Prostate gland (tissue), 2 donors: ENCODE results near the gene GTPBP1. TPM values are rescaled to one million over a fixed set of nuclear protein-coding genes. Genes with fewer than 3 reads are reported as not detected.

Experiments
- DNase-seq: peaks from one replicate; pipeline ENCODE4 v3.0.0-alpha.2; 2019; ENCODE audit warnings: low spot score
- H3K27ac ChIP-seq, 2 donors: fragments of 200-600 bp; sonication (generic); 2 replicates each; pipeline ENCODE4 v1.5.1; 2017 to 2019
- H3K27me3 ChIP-seq: fragments of 200-600 bp; sonication (generic); replicated peaks from 2 replicates; pipeline ENCODE4 v1.5.1; 2019; ENCODE audit not compliant: insufficient read depth
- H3K36me3 ChIP-seq, 2 donors: fragments of 200-600 bp; sonication (generic); 1 replicate in 1 of 2; 2 replicates in 1 of 2; pipeline versions ENCODE4 v1.5.1 to v1.8.1; 2017 to 2019
- H3K4me1 ChIP-seq: fragments of 200-600 bp; sonication (generic); replicated peaks from 2 replicates; pipeline ENCODE4 v1.5.1; 2019
- H3K4me3 ChIP-seq, 2 donors: fragments of 200-600 bp; sonication (generic); 2 replicates each; pipeline ENCODE4 v1.5.1; 2017 to 2019
- H3K9me3 ChIP-seq: fragments of 200-600 bp; sonication (generic); 2 replicates; pipeline ENCODE4 v1.5.1; 2017
- CTCF ChIP-seq, 4 experiments: fragments of 200-600 bp in 2 of 4; fragments of 450-650 bp in 2 of 4; sonication (generic) in 2 of 4; IDR thresholded peaks; 1 replicate in 3 of 4; 2 replicates in 1 of 4; pipeline ENCODE4 v1.5.1; 2016 to 2019; ENCODE audit warnings: antibody characterized with exemption in 4 of 4, mild to moderate bottlenecking in 2 of 4, moderate library complexity in 2 of 4
- POLR2A ChIP-seq: fragments of 450-650 bp; IDR thresholded peaks from one replicate; pipeline ENCODE4 v1.6.1; 2016; ENCODE audit warnings: antibody characterized with exemption, mild to moderate bottlenecking
- POLR2AphosphoS5 ChIP-seq: sonication (generic); formaldehyde crosslinking; IDR thresholded peaks from one replicate; pipeline ENCODE4 v1.6.1; 2017; ENCODE audit warnings: antibody characterized with exemption
- WGBS: methylation state at CpG from one replicate; pipeline ENCODE4 v1.1.5; 2018; 5-methylcytosine and 5-hydroxymethylcytosine counted together
- intact Hi-C: fragments of 100-400 bp; cut with DNase I; formaldehyde crosslinking; loops from one replicate; pipeline ENCODE4 v1.14.2; 2022
- total RNA-seq, 2 donors: library from RNA; depleted of rRNA; stranded (reverse); fragments of >200 nt; gene quantifications; one replicate each; pipeline ENCODE4 v1.1.0, GENCODE V29; 2016

GTPBP1 gene
- total RNA-seq = 10 to 100 TPM; 61.9 to 74.5 TPM

GRCh38 chr22:38705235-38706100 lies at the start of gene GTPBP1:
Gene GTPBP1 (plus strand): TSS chr22:38705944. CDS start chr22:38705956, 12 bp downstream.
- Histone ChIP-seq H3K27ac (peak within 1 kb of the TSS; percentile 98 to 99), H3K4me3 (peak within 1 kb of the TSS; percentile 97 to 99), H3K27me3 (no peaks in the 10 kb centered on the region), H3K36me3 (no peaks in the 10 kb centered on the region), H3K4me1 (peaks cover 11% of the 10 kb centered on the region), H3K9me3 (no peaks in the 10 kb centered on the region)
- TF ChIP-seq POLR2A (peak; percentile 100), POLR2AphosphoS5 (peak; percentile 100), CTCF (IDR thresholded peaks at IDR 0.05) (peak in 1 of 4 experiments; percentile 41)
- under 1% methylated on average over 55 of the region's 55 CpGs for WGBS
- intact Hi-C loops = loop anchor here (2.0 to 10.0 kb wide), 2 partner anchors 49 to 201 kb away; partner anchors contain the start of genes DDX17 and SUN2
- peak; percentile 100 for DNase-seq

DNA sequence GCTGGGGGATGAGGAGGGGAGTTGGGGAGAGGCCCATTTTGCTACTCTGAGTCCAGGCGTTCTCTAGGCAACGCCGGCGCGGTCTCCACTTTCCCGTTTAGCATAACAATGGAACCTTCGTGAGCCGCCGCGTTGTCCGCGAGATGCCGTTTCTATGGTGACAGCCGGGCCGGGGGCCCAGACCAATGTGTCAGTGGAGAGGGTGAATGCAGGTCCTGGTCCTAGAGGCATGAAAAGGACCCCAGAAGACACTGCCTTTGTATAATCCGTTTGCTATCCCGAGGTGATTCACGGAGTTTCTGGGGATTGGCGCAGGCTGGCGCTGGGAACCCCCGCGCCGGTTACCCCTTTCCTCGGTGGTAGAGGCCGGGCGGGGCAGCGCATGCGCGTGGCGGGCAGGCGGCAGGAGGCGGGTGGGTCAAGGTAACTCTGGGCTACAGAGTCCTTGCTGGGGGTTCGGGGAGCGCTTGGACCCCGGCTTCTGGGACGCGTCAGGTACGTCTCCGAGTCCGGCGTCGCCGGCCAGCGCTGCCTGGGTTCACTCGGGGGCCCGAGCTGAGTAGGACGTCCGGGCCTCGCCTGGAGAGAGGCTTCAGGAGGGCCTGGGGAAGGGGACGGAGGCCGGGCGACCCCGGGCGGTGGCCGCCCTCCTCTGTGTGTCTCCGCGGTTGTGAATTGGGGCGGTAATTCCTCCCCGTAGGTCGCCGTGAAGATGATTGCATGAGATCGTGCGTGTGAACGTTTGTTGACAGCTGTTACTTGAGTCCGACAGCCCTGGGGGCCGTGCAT lies 49.3 kb upstream of the GTPBP1 start, which contains the start of the genes CBY1 and FAM227A:
Gene CBY1, plus strand, starts transcription at position 383 of the 789 bp plus-strand sequence. CDS start 11,417 bp downstream, outside the sequence.
Gene FAM227A, minus strand, starts transcription at position 137 of the 789 bp plus-strand sequence. CDS start 6,224 bp downstream, outside the sequence.
- peak; percentile 67 for TF ChIP-seq POLR2A
- TF ChIP-seq POLR2AphosphoS5 = peak; percentile 88
- no peak for TF ChIP-seq CTCF (IDR thresholded peaks at IDR 0.05)
- H3K27ac ChIP-seq = peak within 1 kb of the TSS; percentile 91 to 93
- WGBS = 2% methylated on average over 57 of the region's 66 CpGs
- no peaks in the 10 kb centered on the region for H3K27me3 ChIP-seq
- peak within 1 kb of the TSS; percentile 56 to 96 for H3K4me3 ChIP-seq
- intact Hi-C loops = no loop called here
- H3K9me3 ChIP-seq = no peaks in the 10 kb centered on the region
- H3K4me1 ChIP-seq = peaks cover 7% of the 10 kb centered on the region
- DNase-seq = peak; percentile 81
- no peaks in the 10 kb centered on the region for H3K36me3 ChIP-seq

DNA sequence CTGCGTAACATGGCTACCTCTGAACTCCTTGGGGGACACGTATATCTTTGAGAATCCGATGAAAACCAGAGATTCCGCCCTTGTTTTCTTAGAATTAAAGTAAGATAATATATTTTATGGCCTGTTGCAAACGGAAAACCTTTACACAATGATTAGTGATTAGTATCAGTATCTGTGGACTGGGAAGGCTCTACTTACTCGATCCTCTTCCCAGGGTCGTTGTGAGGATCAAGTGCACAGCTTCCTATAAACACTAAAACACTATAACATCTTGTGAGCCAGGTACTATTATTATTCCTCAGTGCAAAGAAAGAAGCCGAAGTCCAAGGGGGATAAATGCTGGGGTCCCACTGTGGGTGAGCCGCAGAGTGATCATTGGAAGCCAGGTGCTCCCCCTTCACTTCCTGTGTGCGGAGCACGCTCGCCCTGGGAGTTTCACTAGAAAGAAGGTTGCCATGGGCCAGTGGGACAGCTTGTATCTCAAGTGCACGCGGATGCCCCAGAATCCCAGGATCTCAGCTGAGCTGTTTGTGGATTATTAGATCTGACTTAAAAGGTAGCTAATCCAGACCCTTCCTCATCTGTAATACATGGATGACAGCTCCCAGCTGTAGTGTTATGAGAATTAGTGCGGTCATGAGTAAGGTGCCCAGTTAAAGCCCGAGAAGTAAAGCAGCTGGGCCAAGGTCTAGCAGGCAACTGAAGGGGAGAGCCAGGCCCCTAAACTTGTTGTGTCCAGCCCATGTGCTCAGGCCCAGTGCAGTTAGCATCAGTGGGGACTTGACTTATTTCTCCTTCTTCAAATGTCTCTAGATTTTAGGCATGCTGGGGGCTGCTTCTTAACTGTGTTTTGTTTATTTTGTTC lies 48.5 kb upstream of the GTPBP1 start:
- no peaks in the 10 kb centered on the region for H3K27me3 ChIP-seq
- H3K9me3 ChIP-seq = no peaks in the 10 kb centered on the region
- H3K27ac ChIP-seq = peak overlapping the region; percentile 91 to 93
- DNase-seq = no peak
- peaks cover 7% of the 10 kb centered on the region for H3K4me1 ChIP-seq
- H3K4me3 ChIP-seq = peak overlapping the region; percentile 56 to 96
- intact Hi-C loops = no loop called here
- TF ChIP-seq CTCF (IDR thresholded peaks at IDR 0.05) (no peak), POLR2A (no peak), POLR2AphosphoS5 (no peak)
- no peaks in the 10 kb centered on the region for H3K36me3 ChIP-seq
- 8% methylated on average over 16 of the region's 16 CpGs for WGBS

DNA sequence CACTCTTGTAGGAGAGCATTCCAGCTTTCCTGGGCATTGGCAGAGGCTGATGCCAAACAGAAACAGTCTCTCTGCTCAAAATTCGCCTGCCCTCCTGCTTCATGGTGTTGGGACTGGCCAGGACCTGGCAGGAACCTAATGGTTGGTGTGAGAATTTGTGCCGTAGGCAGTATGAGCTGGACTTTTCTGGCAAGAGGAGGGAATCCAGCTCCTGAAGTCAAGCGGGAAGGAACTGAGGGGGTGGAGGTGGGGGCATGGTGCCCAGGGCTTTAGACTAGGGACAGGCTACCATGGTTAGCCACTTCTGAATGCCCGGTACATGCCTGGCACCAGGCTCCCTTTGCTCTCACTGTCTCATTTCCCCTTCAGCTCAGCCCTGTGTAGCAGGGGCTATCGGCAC lies 30.9 kb upstream of the GTPBP1 start:
- H3K4me1 ChIP-seq = no peaks in the 10 kb centered on the region
- H3K27me3 ChIP-seq = no peaks in the 10 kb centered on the region
- peaks cover 0 to 11% of the 10 kb centered on the region in 2 donors for H3K36me3 ChIP-seq
- no peak overlapping the region for H3K27ac ChIP-seq
- H3K4me3 ChIP-seq = no peak overlapping the region
- no peak for TF ChIP-seq POLR2AphosphoS5
- no peak for TF ChIP-seq CTCF (IDR thresholded peaks at IDR 0.05)
- TF ChIP-seq POLR2A = no peak
- WGBS = 71% methylated on average over 5 of the region's 5 CpGs
- no peaks in the 10 kb centered on the region for H3K9me3 ChIP-seq
- DNase-seq = no peak
- intact Hi-C loops = no loop called here
